KOPT-K1 (cell line): ENCODE results near the gene CSNK2A2.

Experiments used
- H3K27ac ChIP-seq: fragments of 200-600 bp; sonication (generic); 2 replicates; pipeline ENCODE4 v1.5.1; 2016; ENCODE audit warnings: antibody characterized with exemption, mild to moderate bottlenecking, low read depth, low read length; ENCODE audit not compliant: poor library complexity, severe bottlenecking
- H3K36me3 ChIP-seq: fragments of 200-600 bp; sonication (generic); 2 replicates; pipeline ENCODE4 v1.5.1; 2017; ENCODE audit warnings: antibody characterized with exemption, mild to moderate bottlenecking, low read length, moderate library complexity; ENCODE audit not compliant: insufficient read depth
- H3K9me3 ChIP-seq: fragments of 200-600 bp; sonication (generic); 2 replicates; pipeline ENCODE4 v1.5.1; 2017; ENCODE audit warnings: antibody characterized with exemption, low read length, mild to moderate bottlenecking; ENCODE audit not compliant: insufficient read depth, poor library complexity, severe bottlenecking

The CSNK2A2 gene

DNA sequence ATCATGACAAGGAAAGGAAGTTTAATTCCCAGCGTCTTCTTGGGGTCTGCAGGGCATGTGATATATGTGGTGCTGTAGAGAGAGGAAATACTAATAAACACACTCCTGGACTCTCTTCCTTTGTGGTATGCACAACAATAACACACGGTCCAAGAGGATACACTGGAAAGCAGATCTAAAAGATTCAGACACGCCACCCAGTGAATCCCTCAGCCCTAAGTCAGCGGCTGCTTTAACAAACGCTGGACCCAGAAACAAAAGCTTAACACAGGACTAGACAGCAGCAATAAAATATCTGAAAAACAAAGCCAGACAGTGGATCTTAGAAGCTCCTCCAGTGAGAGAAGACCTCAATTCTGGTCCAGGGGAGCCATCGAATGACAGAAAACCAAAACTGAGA lies 81.8 kb downstream of the CSNK2A2 start:
- H3K27ac ChIP-seq, result no peak overlapping the region
- H3K36me3 ChIP-seq, result peaks cover 63% of the 10 kb centered on the region
- H3K9me3 ChIP-seq, result no peaks in the 10 kb centered on the region

GRCh38 chr16:58114827-58115825 lies 82.8 kb downstream of the CSNK2A2 start:
- Histone ChIP-seq H3K27ac (no peak overlapping the region), H3K36me3 (peaks cover 60% of the 10 kb centered on the region), H3K9me3 (no peaks in the 10 kb centered on the region)

DNA sequence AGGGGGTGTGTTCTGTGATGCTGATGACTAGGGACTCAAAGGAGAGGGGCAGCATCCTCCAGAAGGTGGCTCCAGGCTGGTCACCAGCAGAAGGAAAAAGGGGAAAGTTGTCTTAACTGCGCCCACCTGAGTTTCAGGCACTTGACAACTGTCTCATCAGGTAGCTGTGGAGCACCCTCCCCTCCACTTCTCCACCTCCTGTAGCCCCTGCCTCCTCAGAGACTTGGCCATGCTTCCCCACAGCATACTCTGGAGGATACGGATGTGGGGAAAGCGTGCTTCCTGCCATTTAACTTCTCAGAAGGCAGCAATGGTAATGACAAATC lies 86.6 kb downstream of the CSNK2A2 start:
- no peak overlapping the region for H3K27ac ChIP-seq
- peaks cover 46% of the 10 kb centered on the region for H3K36me3 ChIP-seq
- no peaks in the 10 kb centered on the region for H3K9me3 ChIP-seq

DNA sequence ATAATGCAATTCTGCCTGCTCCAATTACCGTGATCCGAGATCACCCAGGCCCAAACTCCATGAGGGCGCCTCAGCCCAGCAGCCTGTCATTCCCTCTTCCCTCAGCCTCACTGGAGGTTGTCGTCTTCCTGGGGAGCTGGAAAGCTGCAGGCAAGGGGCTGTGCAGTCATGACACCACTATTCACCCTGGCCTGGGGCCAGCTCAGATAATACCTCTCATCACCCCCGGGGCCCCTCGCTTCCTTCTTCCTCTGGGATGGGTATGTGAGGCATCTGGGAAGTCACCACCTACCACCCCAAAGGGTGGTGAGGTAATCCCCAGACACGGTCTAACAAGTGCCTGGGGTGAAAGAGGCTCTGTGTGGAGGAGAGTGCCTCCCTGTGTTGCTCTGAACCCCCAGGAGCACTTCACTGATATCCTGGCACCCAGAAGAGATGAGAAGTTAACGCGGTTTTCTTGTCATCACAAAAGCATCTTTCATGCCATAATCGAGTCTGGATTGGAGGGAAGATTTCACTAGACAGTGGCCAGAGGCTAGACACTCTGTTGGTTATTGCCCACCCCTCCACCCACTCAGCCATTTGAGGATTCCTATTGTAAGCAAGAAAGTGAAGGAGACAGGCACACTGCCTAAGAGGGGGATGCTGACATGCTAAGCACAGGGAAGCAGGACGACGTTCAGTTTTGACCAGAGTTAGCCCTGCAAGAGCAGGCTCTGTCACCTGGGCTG lies 87.2 kb downstream of the CSNK2A2 start:
- H3K27ac ChIP-seq, result no peak overlapping the region

DNA sequence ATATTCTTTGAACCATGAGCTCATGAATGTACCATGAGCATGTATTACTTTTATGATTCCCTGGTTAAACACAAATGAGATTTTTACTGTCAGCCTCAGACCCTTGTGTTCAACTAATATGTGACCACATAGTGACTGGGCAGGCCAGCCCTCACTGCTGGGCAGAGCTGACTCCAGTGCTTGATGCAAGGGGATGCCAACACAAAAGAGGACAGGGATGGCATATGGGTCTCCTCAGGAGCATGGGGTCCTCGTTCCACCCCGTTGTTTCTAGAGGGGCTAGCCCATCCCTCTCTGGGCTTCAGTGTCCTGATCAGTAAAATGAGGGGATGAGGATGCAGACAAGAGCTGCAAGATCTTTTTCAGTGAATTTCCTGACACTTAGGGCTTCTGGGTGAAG lies 88.0 kb downstream of the CSNK2A2 start:
- peaks cover 32% of the 10 kb centered on the region for H3K36me3 ChIP-seq
- no peaks in the 10 kb centered on the region for H3K9me3 ChIP-seq
- H3K27ac ChIP-seq, result no peak overlapping the region

More for the DNA sequence above, 87.2 kb downstream of the CSNK2A2 start:
- Histone ChIP-seq H3K9me3 (no peaks in the 10 kb centered on the region), H3K36me3 (peaks cover 41% of the 10 kb centered on the region)

DNA sequence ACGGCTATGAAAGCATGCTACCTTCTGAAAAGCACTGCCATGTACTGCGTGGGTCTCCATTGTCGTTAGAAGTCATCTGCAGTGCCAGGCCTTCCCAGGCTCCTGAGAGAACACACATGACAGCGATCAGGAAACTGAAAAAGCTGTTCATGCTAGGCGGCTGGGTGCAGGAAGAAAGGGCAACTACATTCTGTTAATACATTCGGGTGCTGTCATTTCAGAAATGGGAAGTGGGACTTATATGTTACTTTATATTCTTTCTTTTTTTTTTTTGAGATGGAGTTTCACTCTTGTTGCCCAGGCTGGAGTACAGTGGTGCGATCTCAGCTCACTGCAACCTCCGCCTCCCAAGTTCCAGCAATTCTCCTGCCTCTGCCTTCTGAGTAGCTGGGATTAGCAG lies 88.6 kb downstream of the CSNK2A2 start:
- no peak overlapping the region for H3K27ac ChIP-seq

More for the DNA sequence above, 88.6 kb downstream of the CSNK2A2 start:
- Histone ChIP-seq H3K36me3 (peaks cover 27% of the 10 kb centered on the region), H3K9me3 (no peaks in the 10 kb centered on the region)
